GM18870 (cell line): ENCODE results near the gene CCDC15.

Experiments used
- ATAC-seq: cut with Tn5 transposase; IDR thresholded peaks from one replicate; pipeline ENCODE4 v1.9.1; 2021; ENCODE audit warnings: moderate library complexity; ENCODE audit not compliant: unreplicated experiment

CCDC15 gene

DNA sequence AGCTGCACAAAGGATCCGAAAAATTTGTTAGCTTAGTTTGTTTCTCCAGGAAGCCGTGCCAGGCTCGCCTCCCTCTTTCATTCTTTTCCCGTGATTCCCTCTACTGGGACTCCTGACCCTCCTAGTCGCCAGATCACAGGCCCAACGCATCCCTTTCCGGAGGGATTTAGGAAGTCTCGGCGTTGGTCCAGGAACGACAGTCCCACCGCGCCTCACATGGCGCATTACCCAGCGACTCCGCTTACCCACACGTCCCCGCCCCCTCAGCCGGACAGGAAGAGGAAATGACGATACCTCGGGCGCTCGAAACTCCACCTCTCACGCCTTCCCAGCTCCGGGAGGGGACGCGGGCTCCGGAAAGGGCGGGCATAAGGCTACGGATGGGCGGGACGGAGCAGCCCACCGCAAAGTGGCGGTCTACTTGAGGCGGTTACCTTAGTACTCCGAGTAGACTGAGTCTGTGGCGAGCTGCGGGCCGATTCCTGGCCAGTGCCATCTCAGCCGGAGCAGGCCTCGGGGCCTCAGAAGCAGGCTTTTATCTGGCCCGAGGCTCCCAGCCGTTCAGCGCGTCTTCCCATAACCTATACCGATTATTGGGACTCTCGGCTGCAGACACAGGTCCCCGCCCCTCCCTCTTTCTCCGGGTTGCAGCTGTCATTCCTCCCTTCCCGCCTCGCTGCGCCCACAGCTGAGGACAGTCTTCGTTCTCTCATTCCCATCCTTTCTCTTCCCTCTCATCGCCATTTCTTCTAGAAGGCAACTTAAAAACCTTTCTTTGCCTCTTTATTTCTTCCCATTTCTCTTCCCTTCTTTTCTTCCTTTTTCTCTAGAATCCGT lies at the start of gene CCDC15:
TSS of gene CCDC15 (plus strand) at position 450 of the 837 bp plus-strand sequence. CDS start 531 bp downstream, outside the sequence.
- peak; percentile 96 for ATAC-seq

GRCh38 chr11:124915541-124916369 lies 38.2 kb upstream of the CCDC15 start:
- ATAC-seq: no peak

- ATAC-seq: no peak
Observed at GRCh38 chr11:124916370-124916710, 37.7 kb upstream of the CCDC15 start.

DNA sequence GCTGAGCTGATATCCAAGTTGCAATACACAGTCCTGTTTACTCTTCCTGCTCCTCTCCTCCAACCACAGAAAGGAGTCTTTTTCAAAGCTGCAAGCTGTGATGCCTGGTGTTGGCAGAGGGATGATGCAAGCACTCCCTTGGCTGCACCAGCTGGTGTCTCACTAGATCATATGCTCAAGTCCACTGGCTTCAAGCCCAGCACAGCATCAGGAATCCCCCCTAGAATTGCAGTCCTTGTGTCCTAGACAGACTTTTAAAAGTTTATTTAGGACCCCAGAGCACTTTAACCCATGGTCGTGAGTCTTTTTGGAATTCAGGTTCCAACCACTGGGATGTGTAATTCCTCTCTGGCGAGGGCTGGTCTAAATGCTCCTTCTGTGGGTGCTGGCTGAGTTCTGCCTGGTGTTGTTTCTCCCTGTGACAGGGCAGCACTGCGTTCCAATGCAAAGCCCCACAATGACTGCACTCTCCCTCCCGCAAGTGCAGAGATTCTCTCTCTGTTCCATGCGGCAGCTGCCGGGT lies 36.8 kb upstream of the CCDC15 start:
- no peak for ATAC-seq

DNA sequence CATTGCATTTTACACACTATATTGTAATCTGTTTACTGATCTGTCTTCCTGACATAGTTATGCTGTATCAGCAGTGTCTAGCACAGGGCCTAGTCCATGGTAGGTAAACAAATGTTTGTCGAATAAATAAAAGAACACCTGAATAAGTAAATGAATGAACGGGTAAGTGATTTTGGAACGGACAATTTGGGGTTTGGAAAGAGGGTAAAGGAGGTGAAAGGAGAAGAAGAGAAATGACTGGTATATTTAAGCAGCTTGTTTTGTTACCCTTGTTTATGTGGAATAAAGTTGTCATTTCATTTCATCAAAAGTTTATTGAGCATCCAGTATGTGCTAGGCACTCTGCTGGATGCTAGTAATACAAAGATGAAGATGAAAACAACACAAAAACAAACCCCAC lies 35.1 kb upstream of the CCDC15 start, which contains the start of gene HEPN1:
TSS of gene HEPN1 (plus strand) at position 301 of the 400 bp plus-strand sequence.
- ATAC-seq: no peak

- no peak for ATAC-seq
Observed at GRCh38 chr11:124919898-124920297, 34.1 kb upstream of the CCDC15 start.

- ATAC-seq: no peak
Observed at GRCh38 chr11:124920356-124920755, 33.6 kb upstream of the CCDC15 start.

GRCh38 chr11:124920870-124921609 lies 33.0 kb upstream of the CCDC15 start:
- ATAC-seq: no peak

- no peak for ATAC-seq
Observed at GRCh38 chr11:124922831-124923230, 31.2 kb upstream of the CCDC15 start.

GRCh38 chr11:124923296-124923695 lies 30.7 kb upstream of the CCDC15 start:
- no peak for ATAC-seq

- no peak for ATAC-seq
Observed at GRCh38 chr11:124928942-124929665, 24.9 kb upstream of the CCDC15 start.

- peak; percentile 65 for ATAC-seq
Observed at GRCh38 chr11:124930799-124931198, 23.2 kb upstream of the CCDC15 start.

DNA sequence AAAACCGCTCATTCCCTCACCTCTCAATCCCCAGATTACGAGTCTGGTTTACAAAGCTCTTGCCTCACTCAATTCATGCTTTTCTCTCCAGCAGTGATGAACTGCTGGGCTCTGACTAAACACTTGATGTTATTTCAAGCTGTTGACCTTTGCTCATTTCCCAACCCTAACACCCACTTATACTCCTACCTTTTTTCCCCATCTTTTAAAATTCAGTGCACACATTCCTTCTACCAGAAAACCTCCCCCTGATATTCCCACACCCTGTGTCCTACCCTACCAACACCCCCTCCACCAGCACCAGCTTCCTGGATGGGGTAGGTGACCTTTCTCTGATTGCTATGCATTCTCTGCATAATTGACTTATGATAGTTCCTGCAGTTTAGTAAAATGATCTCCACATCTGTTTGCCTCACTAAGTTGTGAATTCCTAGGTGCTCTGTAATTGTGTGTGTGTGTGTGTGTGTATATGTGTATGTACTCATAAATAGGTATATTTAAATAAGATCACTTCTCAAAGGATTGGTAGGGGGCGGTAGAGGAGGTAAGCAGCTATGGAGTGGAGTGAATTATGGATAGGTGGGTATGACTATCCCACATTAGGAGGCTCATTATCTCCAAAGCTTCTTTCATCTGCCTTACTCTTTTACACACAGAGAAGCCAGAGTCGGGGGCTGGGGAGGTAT lies 19.0 kb upstream of the CCDC15 start:
- no peak for ATAC-seq

DNA sequence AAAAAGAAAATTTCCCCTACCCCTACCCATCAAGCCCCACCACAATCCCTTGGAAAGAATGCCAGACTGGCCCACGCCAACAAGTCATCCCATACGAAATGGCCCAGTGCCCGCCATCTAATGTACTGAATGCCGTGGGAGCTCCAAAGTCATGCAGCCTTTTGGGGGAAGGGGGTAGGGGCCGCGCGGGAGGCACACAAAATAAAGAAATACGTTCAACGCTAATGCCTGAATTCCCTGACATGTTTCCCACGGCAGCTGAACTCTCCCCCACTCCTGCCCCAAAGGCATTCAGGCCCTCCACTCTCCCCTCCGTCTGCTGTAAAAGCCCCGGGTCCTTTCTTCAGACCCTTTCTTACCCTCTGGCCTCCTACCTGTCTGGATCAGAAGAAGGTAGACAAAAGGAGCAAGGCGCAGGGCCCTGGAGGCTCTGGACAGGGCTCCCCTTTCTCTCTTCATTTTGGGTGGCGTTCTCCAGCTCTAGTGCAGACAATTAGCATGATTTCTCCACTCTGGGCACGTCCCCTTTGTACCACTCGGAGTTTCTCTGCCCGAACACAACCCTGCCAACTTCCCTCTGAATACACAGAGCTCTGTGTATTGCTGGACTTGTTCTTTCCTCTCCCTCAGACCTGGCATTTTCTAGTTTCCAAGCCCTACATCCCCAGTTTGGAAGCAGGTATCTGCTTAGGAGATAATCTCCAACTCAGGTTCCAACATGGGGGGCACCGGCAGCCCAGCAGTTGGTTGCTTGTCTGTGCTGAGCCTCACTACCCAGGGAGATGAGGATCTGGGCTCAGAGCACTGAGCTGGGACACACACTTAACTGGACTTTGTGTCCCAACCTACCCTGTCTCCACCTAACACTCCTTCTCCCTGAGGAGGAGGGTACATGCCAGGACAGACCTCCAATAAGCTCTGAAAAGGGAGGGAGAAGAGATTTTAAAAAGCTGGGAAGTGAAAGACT lies 18.2 kb upstream of the CCDC15 start, which contains the start of gene HEPACAM:
TSS of gene HEPACAM (minus strand) at position 500 of the 967 bp plus-strand sequence. CDS start at position 459, 41 bp downstream.
- no peak for ATAC-seq

- ATAC-seq: no peak
Observed at GRCh38 chr11:124937336-124937935, 16.6 kb upstream of the CCDC15 start.

DNA sequence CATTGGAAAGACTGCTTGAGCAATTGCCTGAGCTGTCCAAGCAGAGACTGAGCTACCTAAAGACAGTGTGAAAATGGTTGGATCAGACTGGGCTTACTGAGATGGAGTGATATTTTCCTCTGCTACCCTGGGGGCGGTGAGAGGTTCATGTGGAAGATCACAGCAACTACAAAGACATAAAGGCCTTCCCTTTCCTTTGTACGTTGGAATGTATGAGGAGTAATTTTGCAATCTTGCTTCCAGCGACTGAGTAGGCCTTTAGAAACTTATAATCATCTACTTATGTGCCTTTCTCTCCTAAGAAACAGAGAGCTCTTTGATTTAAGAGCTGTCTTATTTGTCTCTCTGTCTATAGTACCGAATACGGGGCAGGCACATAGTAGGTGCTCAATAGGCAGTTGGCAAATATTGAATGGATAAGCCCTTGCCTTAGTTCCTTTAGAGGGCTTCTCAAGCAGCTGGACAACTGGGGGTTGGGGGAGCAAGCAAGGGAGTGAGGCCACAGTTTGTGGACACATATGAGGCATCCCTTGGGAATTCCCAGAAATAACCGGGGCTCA lies 15.7 kb upstream of the CCDC15 start:
- no peak for ATAC-seq

DNA sequence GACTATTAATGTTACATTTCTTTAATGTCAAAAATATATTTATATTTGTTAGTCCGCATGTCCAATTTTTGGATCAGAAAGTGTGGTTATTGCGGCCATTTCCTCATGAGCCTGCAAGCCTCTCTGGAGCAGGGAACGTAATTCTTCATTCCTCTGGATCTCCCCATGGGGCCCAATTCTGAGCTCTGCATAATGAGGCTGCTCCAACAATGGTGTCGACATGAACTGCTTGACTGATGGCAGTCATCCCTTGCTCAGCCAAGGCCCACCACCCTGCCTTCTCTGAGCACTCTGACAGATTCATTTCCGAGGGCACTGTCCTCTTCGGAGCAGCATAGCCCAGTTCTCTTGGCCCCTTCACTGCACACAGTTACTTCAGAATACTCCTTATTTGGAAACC lies 15.0 kb upstream of the CCDC15 start:
- ATAC-seq: no peak

DNA sequence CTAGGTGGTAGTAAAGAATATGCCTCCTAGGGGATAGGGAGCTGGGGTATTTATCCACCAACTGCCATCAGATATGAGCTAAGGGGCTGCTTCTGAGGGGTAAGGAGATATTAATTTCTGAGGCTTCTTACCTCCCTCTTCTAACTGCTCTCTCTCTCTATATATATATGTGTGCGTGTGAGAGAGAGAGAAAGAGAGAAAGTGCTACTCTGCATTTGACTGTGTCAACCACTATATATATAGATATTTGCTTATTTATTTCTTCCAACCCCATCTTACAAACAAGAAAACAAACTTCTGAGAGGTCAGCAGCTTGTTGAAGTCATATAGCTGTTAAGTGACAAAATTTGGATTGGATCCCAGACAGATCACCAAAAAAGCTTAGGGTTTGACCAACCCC lies 12.3 kb upstream of the CCDC15 start:
- ATAC-seq: no peak
